NB4 (cell line): Measurements from ENCODE around the gene CALML5.

Source experiments
- MYC ChIP-seq: IDR thresholded peaks from 2 replicates; pipeline ENCODE4 v1.6.1; 2011; ENCODE audit warnings: low read depth, low read length
- POLR2A ChIP-seq: IDR thresholded peaks from 2 replicates; pipeline ENCODE4 v1.6.1; 2011; ENCODE audit warnings: mild to moderate bottlenecking; ENCODE audit not compliant: insufficient read length; ENCODE audit errors: extremely low read depth
- TF ChIP-seq, protein P1 (sequence below): IDR thresholded peaks from one replicate; pipeline ENCODE4 v1.5.1; 2012; ENCODE audit warnings: low read depth, low read length

DNA sequence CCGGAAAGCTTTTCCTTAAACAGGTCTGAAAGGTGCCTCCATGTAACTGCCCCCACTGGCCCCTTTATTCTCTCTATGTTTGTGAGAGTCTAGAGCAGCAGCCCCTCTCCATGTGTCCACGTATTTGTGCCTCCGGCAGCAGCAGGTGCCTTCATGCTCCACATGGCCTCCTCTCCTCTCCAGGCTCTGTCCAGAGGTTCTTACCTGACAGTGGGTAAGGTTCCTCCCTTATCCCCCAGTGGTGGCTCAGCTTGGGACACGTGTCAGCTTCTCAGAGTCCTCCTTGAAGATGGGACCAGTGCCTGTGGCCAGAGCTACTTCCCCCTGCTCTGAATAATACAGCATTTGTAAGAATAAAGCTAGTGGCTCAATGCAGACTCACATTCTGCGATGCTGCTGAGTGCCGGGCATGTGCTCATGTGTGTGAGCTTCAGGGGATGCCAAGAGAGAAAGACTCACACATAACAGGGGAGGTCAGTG, 33.3 kb upstream of the CALML5 start:
- no peak for TF ChIP-seq POLR2A
- TF ChIP-seq, protein P1, sequence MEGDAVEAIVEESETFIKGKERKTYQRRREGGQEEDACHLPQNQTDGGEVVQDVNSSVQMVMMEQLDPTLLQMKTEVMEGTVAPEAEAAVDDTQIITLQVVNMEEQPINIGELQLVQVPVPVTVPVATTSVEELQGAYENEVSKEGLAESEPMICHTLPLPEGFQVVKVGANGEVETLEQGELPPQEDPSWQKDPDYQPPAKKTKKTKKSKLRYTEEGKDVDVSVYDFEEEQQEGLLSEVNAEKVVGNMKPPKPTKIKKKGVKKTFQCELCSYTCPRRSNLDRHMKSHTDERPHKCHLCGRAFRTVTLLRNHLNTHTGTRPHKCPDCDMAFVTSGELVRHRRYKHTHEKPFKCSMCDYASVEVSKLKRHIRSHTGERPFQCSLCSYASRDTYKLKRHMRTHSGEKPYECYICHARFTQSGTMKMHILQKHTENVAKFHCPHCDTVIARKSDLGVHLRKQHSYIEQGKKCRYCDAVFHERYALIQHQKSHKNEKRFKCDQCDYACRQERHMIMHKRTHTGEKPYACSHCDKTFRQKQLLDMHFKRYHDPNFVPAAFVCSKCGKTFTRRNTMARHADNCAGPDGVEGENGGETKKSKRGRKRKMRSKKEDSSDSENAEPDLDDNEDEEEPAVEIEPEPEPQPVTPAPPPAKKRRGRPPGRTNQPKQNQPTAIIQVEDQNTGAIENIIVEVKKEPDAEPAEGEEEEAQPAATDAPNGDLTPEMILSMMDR, result no peak
- TF ChIP-seq MYC, result no peak
